Left renal cortex interstitium (tissue), 4 donors: ENCODE measurements around the gene NDUFV1. TPM values are rescaled to one million over a fixed set of nuclear protein-coding genes. Genes with fewer than 3 reads are reported as not detected.
"Not testable (repeated sequence)": the region's sequence is repeated elsewhere in the genome, so short reads cannot be mapped to it uniquely, and the experiment has no call there.

ENCODE experiments used
- DNase-seq, 4 donors: peaks; one replicate each; pipeline ENCODE4 v3.0.0-alpha.2; 2013; ENCODE audit warnings: low read depth in 4 of 4, low spot score in 2 of 4, missing footprints in 1 of 4
- polyA plus RNA-seq, 4 donors: library from polyadenylated mRNA; unstranded; fragments of 120-200 nt; gene quantifications; one replicate each; pipeline ENCODE4 v1.2.1, GENCODE V29; 2013; ENCODE audit not compliant: insufficient read length in 4 of 4

The NDUFV1 gene
- polyA plus RNA-seq, 4 donors: 154 to 243 (median 225) TPM

GRCh38 chr11:67584881-67585873 lies 21.6 kb upstream of the NDUFV1 start:
- no peak for DNase-seq

GRCh38 chr11:67585911-67586310 lies 20.8 kb upstream of the NDUFV1 start:
- no peak for DNase-seq

DNA sequence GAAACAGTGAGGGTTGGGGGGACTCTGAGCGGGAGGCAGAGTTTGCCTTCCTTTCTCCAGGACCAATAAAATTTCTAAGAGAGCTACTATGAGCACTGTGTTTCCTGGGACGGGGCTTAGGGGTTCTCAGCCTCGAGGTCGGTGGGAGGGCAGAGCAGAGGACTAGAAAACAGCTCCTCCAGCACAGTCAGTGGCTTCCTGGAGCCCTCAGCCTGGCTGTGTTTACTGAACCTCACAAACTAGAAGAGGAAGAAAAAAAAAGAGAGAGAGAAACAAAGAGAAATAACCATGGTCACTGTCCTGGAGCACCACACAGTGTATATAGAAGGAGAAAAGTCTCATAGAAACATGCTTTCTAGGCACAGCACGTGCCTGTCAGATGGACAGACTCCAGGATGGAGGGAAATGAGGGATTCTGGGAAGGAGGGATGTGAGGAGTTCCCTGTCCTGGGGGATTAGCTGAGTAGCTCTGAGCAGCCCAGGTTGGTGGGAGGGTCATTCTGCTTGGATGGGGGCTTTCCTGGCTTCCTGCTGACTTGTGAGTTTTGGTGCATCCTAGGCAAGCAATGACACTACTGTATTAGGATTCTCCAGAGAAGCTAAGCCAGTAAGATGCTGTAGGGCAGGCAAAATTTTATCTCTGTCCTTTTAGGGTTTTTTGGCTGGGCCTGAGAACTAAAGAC lies 20.0 kb upstream of the NDUFV1 start:
- no peak for DNase-seq

- no peak for DNase-seq
Observed at GRCh38 chr11:67588136-67588503, 18.6 kb upstream of the NDUFV1 start.

GRCh38 chr11:67588899-67589415 lies 17.8 kb upstream of the NDUFV1 start:
- DNase-seq: not testable (repeated sequence)

- DNase-seq: no peak
Observed at GRCh38 chr11:67592880-67593564, 13.7 kb upstream of the NDUFV1 start.

DNA sequence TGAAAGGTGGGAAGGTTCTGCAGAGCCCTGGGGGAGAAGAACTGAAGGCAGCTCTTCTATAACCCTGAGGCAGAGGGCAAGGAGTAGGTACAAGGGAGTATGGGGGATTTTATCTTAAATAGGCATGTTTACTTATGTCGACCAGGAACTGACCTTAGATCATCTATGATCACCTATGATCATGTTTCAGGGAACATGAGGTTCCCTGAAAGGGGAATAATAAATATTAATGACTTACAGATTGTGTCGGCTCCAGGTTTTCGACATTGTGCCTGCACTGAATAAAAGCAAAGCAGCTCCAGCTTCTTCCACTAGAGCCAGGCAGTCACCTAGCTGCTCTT lies 13.2 kb upstream of the NDUFV1 start:
- no peak for DNase-seq

DNA sequence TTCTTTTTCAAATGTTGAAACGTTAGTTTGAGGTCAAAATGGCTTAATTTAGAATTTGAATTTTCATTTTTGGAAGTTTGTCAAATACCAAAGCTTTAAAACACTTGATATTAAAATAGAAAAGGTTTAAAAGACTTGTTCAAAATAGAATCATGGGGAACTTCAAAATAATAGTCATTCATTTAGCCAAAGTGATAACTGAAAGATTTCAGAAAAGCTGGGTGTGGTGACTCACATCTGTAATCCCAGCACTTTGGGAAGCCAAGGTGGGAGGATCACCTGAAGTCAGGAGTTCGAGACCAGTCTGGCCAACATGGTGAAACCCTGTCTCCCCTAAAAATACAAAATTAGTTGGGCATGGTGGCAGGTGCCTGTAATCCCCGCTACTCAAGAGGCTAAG lies 12.3 kb upstream of the NDUFV1 start:
- DNase-seq: no peak

DNA sequence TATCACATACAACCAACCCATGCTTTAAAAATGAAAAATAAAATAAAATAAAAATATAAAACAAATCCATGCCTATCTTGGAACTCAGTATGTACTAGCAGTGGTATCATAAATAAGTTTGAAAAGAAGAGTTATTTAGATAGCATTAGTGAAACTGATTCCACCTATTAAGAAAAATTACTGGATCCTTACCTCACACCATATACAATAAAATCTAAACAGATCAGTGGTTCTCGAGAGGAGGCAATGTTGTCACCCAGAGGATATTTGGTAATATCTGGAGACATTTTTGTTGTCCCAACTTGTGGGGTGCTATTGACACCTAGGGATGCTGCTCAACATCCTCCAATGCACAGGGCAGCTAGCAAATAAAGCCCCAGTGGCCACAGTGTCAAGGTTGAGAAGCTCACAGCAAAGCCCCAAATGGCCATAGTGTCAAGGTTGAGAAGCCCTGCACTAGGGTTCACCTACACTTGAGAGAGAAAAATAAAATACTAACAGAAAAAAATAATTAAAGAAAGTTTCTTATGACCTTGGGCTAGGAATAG lies 9.9 kb upstream of the NDUFV1 start:
- no peak for DNase-seq

DNA sequence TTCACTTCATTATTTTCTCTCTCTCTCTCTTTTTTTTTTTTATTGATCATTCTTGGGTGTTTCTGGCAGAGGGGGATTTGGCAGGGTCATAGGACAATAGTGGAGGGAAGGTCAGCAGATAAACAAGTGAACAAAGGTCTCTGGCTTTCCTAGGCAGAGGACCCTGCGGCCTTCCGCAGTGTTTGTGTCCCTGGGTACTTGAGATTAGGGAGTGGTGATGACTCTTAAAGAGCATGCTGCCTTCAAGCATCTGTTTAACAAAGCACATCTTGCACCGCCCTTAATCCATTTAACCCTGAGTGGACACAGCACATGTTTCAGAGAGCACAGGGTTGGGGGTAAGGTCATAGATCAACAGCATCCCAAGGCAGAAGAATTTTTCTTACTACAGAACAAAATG lies 9.3 kb upstream of the NDUFV1 start:
- DNase-seq: not testable (repeated sequence)

DNA sequence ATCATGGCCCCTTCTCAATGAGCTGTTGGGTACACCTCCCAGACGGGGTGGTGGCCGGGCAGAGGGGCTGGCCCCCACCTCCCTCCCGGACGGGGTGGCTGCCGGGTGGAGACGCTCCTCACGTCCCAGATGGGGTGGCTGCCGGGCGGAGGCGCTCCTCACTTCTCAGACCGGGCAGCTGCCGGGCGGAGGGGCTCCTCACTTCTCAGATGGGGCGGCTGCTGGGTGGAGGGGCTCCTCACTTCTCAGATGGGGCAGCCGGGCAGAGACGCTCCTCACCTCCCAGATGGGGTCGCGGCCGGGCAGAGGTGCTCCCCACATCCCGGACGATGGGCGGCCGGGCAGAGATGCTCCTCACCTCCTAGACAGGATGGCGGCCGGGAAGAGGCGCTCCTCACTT lies 8.8 kb upstream of the NDUFV1 start:
- not testable (repeated sequence) for DNase-seq

DNA sequence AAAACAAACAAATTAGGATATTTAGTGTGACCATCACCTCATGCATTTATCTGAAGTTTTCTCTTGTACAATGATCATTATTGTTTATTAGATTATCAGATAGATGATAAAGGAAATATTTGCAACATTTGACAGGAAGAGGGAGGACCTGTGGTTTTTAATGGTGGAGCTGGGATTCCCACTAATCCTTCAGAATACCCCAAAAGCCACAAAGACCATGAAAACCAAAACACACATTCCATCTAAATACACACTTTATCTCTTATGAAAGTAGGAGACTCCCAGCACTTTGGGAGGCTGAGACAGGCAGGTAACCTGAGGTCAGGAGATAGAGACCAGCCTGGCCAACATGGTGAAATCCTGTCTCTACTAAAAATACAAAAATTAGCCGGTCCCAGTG lies 7.6 kb upstream of the NDUFV1 start:
- DNase-seq: no peak

DNA sequence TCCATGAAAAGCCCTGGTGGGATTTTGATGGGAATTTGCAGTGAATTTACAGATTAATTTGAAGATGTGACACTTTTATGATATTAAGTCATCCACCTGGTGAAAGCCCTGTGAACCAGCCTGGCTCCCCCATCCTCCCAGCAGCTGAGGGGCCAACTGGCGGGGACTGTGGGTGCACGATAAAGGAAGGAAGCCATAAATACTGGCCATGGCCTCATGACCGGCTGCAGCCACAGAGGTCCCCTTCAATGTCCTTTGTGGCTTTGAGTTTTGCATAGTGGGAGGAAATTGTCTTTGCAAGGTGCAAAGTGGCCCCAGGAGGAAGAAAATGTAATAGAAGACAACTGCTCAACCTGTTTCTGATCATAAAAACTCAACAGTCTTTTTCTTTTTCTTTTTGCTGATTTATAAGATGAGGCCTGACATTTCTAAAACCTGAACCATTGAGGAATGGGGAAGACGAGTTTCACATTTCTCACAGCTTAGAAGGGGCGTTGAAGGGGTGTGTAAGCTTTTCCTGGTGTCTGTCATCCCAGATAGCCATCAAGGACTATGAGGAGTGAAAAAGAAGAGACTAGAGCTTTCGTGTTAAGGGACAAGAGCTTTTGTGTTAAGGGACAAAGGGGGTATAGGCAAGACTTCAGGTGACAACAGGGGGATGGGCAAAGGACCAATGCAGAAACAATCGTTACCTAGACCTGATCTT lies 6.3 kb upstream of the NDUFV1 start:
- no peak for DNase-seq

DNA sequence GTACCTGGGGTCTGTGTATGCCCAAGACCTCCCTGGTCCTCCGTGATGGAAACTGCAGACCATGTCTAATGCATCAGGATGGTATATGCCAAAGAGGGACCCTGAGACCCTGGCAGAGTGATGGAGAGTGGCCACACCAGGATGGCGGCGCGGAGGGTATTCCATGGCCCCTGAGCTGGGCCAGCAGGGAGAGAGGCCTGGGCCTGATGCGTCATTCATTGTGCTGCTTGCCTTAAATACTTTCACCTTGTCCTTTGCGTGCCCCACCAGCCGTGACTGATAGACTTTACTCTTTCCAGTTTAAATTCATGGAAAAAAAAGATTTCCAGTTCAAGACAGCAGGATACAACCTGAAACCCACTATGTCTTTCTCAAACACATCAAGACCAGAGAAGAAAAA lies 5.6 kb upstream of the NDUFV1 start:
- no peak for DNase-seq

DNA sequence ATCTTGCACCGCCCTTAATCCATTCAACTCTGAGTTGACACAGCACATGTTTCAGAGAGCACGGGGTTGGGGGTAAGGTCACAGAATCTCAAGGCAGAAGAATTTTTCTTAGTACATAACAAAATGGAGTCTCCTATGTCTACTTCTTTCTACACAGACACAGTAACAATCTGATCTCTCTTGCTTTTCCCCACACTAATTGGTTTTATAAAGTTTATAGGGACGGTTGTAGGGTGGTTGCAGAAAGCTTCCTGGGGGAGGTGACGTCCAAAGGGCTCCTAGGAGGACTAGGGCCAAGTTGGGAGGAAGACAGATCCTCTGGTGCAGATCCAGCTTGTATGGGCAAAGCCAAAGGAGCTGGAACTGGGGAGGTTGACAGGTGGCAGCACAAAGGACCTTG lies 2.6 kb upstream of the NDUFV1 start:
- not testable (repeated sequence) for DNase-seq

DNA sequence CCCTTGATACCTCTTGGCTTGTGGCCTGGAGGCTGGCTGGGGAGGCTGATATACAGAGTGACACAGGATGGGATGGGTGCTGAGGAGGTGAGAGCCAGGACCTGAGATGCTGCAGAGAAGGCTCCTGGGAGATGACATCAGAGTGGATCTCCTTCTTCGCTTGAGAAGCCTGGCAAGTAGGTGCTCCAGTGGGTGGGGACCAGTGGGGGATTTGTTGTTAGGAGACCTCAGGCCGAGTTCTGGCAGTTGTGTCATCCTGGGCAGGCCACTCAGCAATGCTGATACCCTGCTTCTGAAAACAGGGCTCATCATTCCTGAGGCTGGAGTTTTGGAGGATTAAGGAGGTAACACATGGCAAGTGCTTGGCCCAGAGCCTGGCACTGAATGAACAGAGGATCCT lies 1.9 kb upstream of the NDUFV1 start:
- no peak for DNase-seq

- no peak for DNase-seq
Observed at GRCh38 chr11:67605231-67606011, 1.3 kb upstream of the NDUFV1 start.

GRCh38 chr11:67606093-67606491 lies 644 bp upstream of the NDUFV1 start:
- DNase-seq: no peak

DNA sequence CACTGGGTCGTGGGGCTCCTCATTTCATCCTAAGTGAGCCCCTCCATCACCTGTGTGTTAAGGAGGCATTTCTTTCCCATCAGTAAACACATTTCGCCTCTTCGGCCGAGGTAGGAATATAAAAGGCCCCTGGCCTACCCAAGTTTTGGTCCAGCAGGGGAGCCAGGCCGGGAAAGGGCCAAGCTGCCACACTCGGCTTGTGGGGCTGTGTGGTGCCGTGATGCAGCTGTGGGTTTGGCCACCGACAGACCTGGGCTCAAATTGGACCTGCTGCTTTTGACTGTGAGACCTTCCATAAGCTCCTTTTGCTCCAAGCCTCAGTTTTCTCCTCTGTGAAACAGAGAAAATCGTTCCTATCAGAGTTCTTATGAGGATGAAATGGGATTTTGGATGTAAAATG lies 771 bp downstream of the NDUFV1 start:
- DNase-seq: no peak

GRCh38 chr11:67608486-67608885 lies 1.8 kb downstream of the NDUFV1 start:
- DNase-seq: no peak
